ENCODE results near the gene PABPC1L.

PABPC1L gene

GRCh38 chr20:44967207-44967807 is 57.4 kb downstream of the PABPC1L start:
- peak; percentile 5 for DNase-seq

DNA sequence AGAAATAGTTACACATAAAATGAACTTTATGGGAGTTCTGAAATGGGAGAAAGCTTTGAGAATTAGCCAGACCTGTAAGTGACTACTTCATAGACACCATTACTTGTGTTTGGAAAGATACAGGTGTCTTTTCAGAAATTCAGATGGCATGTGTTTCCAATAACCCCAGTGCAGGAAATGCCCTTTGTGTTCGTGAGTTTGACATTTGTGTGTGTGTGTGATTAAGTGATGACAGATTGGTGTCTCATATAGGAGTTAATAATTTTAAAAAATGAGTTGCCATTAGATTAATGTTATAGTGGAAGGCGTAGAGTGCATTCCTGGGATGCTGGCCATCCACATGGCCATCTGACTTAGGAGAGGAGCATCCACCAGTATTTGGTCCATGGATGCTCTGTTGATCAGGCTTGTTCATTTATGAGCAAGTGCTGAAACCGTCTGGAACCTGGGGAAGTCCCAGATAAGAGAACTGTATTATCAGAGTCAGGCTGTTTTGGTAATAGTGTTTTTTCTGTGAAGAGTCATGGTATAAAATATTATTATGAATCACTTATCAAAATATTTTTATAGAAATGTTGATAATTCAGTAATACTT is 59.5 kb downstream of the PABPC1L start:
- DNase-seq: no peak

- DNase-seq: no peak
These were observed 60.4 kb downstream of the PABPC1L start for GRCh38 chr20:44970243-44970757.

DNA sequence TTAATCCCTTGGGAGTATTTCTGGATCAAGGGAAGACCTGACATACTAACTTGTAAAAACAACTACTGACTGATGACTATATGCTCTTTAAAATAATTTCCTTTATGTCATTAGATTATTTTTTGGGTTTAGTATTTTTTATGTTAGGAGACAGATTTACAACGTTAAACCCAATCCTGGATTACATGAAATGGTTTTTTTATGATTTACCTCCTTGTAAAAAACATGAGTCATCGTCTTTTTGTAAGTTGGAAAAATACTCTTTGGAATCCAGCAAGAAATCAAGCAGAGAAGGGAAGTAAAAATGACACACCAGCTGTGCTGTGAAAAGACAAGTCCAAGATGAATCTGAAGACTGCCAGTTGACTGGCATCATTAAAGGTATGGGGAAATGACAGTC is 63.2 kb downstream of the PABPC1L start:
- no peak for DNase-seq

DNA sequence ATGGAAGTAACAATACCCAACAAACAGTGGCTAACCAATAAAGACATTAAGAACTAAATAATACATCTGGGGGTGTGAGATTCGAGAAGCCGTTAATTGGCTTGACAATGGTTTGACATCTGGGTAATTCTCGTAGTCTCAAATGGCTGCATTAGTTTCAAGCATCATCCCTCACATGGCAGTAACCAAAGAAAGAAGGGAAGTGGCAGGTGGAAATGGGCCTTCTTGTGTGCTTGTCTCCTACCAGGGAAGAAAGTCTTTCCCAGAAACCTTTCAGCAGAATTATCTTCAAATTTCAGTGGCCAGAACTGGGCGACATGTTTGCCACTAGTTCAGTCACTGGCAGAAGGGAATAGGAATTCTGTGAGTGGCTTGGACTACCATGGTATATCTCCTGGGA is 66.8 kb downstream of the PABPC1L start:
- DNase-seq: no peak

GRCh38 chr20:44979090-44979621 is 69.3 kb downstream of the PABPC1L start:
- DNase-seq: no peak

DNA sequence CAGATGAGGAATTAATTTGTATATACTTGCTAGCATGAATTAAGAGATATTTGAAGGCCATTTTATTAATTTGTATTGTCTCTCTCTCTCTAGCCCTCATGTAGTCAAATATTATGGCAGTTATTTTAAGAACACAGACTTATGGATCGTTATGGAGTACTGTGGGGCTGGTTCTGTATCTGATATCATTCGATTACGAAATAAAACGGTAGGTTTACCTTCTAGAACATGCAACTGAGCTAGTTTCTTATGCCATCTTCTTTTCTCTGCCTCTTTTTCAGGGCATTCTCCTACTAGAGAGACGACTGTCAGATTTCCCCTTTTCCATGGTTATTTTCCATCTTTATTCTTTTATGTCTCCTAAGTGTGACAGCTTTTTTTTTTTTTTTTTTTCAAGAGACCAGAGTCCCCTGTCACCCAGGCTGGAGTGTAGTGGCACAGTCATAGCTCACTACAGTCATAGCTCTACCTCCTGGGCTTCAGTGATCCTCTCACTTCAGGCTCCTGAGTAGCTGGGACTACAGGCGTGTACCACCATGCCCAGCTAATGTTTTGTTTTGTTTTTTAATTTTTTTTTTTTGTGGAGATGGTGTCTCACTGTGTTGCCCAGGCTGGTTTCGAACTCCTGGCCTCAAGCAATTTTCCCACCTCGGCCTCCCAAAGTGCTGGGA is 72.0 kb downstream of the PABPC1L start:
- no peak for DNase-seq

- no peak for DNase-seq
These were observed 73.3 kb downstream of the PABPC1L start for GRCh38 chr20:44983093-44983674.

DNA sequence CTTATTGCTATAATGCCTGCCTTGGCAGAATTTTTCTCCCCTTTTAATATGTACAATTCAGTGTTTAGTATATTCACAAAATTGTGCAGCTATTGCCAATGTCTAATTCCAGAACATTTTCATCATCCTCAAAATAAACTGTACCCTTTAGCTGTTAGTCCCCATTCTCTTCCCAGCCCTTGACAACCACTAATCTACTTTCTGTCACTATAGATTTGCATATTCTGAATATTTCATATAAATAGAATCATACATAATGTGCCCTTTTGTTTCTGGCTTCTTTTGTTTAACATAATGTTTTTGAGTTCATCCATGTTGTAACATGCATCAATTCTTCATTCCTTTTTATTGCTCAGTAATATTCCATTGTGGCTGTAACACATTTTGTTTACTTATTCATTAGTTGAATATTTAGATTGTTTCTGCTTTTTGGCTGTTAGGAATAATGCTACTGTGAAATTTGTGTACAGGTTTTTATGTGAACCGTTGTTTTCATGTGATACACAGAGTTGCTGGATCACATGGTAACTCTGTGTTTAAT is 78.8 kb downstream of the PABPC1L start:
- no peak for DNase-seq

Measured in fibroblast of skin of abdomen (primary cell).